HG03039 (cell line): Measurements from ENCODE around the gene CENPN.
A peak's percentile ranks its signal among the peaks of the same experiment; 100 is the strongest.

Experiments
- ATAC-seq: cut with Tn5 transposase; IDR thresholded peaks from one replicate; pipeline ENCODE4 v1.9.1; 2021; ENCODE audit warnings: mild to moderate bottlenecking, moderate library complexity; ENCODE audit not compliant: unreplicated experiment

Gene CENPN

DNA sequence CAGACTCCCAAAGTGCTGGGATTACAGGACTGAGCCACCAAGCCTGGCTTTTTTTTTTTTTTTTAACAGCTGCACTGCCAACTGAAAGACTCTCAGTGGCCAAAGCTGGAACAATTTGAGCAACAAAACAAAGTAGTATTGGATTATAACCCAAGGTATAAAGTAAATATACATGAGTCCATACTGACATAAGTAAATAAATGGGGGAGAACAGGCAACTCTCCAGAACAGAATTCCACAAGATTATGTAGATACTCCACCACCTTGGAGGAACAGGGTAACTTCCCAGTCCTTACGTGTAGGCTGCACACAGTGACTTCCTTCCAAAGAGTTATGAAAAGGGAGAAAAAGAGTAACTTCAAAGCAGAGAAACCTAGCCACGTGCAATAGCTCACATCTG, 16.0 kb upstream of the CENPN start:
- ATAC-seq, result no peak

- no peak for ATAC-seq
Measured at GRCh38 chr16:80991792-80992430, 15.1 kb upstream of the CENPN start.

DNA sequence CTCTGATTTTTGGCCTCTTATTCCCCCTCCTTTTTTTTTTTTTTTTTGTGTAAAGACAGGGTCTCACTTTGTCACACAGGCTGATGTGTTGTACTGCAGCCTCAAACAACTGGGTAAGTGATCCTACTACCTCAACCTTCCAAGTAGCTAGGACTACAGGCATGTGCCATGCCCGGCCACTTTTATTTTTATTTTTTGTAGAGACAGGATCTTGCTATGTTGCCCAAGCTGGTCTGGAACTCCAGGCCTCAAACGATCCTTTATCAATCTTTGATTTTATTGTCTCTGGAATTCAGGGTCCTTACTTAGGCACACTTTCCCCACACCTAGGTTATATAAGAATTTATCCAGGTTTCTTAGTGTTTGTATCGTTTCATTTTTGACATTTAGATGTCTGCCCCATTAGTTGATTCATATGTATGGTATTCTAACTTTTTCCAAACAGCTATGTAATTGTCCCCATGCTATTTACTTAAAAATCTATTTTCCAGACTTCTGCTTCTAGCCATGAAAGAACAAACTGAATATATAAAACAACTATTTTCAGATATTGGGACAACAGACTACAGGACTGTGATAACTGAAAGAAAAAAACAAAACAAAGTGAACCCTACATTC, 14.2 kb upstream of the CENPN start:
- ATAC-seq, result no peak

GRCh38 chr16:80993307-80993706, 13.7 kb upstream of the CENPN start:
- no peak for ATAC-seq

DNA sequence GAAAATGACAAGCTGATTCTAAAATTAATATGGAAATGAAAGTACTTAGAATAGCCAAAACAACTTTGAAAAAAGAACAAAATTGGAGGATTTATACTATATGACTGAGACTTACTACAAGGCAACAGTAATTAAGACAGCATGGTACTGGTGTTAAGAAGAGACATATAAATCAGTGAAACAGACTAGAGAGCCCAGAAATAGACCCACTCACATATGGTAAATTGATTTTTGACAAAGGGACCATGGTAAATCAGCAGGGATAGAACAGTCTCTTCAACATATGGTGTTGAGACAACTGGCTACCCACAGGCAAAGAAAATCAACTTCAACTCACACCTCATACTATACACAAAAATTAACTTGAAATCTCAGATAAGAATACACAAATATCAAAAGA, 13.2 kb upstream of the CENPN start:
- ATAC-seq, result no peak

DNA sequence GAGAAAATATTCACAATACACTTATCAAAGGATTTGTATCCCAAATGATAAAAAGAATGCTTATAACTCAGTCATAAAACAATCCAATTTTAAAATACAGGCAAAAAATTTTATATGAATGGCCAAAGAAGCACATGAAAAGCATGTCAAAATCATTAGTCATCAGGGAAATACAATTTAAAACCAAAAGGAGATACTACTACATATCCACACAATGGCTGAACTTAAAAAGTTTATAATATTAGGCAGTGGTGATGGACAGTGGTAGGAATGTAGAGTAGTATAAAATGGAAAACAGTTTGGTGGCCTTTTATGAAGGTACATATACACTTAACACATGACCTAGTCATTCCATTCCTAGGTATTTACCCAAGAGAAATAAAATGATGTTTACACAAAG, 12.6 kb upstream of the CENPN start:
- no peak for ATAC-seq

DNA sequence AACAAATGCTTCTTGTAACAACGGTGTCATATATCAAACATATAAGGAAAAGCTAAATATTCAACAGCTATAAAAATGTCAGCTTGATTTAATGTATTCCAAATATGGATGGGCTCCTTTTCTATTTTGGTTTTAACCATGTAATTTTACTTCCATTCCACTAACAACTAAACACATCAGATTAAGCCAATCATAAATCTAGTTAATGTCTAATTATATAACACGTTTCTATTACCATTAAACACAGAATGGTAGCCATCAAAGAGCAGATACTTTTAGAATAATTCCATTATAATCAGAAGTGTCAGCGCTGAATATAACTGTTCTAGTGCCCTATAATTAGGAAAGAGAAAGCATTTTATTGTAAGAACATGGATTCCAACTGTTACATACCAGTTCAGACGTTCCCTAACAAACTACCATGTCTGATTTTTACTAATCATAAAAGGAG, 10.3 kb upstream of the CENPN start:
- ATAC-seq, result no peak

DNA sequence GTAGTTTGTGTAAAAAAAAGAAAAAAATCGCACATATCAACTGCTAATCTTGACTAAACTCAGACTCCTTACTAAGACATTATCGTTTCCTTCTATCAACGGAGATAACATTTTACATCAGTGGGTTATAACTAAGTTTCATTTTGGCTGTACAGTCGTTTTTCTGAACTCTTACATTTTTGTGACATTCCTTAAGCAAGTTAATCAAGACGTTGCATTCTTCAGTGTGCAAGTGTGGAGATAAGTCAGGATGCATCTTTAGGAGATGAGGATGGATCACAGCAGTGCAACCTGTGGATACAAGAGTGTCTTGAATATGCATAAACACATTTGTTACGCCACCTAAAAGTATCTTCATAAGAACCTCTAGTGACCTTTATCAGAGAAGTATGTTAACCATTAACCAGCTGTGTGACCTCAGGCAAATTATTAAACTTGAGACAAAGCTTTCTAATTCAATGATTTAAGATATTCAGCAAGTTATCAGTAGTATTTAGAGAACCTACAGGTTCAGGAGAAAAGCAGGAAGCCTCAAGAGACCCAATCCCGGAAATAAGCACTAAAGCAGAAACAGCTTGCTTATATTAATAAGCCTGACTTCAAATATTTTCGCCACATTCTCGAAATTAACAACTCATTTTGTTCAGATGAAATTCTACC, 9.7 kb upstream of the CENPN start:
- no peak for ATAC-seq

GRCh38 chr16:80997964-80998620, 8.9 kb upstream of the CENPN start:
- ATAC-seq, result no peak

DNA sequence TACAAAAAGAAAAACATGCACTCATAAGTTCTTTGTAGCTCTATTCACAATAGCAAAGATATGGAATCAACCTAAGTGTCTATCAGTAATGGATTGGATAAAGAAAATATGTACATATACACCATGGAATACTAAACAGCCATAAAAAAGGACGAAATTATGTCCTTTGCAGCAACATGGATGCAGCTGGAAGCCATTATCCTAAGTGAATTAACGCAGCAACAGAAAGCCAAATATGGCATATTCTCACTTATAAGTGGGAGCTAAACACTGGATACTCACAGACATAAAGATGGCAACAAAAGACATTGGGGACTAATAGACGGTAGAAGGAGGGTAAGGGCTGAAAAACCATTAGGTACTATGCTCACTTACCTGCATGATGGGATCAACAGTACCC, 6.1 kb upstream of the CENPN start:
- ATAC-seq, result no peak

DNA sequence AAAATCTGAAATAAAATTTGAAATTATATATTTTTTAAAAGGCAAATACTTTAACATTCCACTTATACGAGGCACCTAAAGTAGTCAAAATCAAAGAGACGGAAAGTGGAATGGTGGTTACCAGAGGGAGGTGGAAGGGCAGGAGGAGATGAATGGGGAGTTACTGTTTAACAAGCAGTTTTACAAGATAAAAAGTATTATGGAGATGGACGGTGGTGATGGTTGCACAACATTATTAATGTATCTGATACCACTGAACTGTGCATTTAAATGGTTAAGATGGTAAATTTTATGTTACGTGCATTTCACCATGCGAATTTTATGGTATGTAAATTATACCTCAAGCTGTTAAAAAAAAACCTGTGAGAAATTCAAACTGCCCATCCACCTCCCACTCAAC, 5.7 kb upstream of the CENPN start:
- ATAC-seq, result no peak

DNA sequence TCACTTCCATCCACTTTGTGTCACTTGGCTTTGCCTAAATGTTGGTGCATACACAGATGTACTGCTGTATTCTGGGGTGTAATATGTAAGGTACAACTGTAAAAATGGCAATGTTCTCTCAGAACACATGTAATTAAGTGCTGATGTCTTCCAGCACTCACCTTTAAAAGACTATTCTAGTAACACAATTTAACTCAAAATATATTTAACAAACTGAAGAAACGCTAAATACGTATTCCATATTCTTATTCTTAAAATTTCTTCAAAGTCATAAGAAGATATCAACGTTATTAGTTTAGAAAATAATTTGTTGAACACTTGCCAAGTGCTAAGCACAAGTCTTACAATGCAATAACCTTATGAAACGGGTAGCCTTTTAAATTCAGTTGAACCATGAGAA, 4.0 kb upstream of the CENPN start:
- no peak for ATAC-seq

DNA sequence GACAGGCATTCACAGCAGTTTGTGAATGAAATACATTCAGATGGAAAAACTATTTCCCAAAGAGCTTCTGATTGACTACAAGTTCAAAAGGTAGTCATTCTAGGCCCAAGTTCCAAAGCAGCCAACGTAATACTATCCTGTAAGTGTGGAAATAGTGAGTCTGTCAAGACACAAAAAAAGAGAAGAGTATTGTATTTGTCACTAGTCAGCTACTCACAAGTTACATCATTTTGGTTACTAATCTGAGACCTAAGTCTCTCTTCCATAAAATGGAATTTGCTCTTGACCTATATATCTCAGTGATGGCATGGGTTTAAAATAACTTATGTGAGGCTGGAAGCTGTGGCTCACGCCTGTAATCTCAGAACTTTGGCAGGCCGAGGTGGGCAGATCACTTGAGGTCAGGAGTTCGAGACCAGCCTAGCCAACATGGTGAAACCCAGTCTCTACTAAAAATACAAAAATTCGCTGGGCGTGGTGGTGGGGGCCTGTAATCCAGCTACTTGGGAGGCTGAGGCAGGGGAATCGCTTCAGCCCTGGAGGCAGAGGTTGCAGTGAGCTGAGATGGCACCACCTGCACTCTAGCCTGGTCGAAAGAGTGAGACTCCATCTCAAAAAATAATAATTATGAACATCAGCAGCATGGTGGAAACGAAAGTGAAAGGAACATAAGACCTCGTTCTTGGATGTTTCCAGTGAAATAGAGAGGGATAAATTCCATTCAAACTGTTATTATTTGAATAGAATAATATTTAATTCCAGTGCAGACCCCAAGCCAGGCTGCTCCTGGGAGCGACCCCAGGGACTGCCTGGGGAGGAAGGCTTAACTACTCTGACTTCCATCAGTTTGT, 3.2 kb upstream of the CENPN start:
- no peak for ATAC-seq

- no peak for ATAC-seq
Measured at GRCh38 chr16:81004646-81005353, 2.2 kb upstream of the CENPN start.

- no peak for ATAC-seq
Measured at GRCh38 chr16:81005610-81006161, 1.3 kb upstream of the CENPN start.

DNA sequence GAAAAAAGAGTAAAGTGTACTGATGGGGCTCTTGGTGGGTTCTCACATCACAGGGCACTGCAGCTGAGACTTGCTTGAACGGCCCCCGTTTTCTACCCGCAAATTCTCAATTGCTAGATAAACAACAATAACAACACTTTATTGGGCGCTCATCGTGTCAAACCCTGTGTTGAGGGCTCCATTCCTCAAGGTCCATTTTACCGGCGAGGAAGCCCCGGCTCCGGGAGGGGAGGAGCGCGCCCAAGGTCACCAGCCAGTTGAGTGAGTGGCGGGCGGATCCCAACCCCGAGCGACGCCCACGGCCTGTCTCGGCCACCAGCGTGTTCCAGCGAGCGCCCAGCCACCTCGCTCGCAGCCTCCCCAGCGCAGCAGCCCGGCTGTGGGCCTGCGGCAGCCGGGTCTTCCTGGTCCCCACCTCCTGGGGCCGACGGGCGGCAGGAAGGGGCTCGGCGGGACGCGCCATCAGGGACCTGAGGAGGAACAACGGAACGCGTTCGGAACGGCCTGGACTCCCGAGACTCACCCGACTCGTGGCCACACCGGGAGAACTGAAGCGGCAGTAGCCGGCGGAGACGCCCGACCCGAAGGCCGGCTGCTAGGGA, 702 bp upstream of the CENPN start:
- ATAC-seq, result peak; percentile 28

DNA sequence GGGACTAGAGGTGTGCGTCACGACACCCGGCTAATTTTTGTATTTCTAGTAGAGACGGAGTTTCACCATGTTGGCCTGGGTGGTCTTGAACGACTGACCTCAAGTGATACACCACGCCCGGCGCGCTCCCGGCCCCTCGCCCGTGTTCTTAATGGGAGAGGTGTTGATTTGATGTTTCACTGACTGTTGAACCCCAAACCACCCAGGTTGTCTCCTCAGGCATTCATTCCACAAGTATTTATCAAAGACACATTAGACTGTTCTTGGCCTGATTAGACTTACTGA, 1.4 kb downstream of the CENPN start:
- no peak for ATAC-seq

DNA sequence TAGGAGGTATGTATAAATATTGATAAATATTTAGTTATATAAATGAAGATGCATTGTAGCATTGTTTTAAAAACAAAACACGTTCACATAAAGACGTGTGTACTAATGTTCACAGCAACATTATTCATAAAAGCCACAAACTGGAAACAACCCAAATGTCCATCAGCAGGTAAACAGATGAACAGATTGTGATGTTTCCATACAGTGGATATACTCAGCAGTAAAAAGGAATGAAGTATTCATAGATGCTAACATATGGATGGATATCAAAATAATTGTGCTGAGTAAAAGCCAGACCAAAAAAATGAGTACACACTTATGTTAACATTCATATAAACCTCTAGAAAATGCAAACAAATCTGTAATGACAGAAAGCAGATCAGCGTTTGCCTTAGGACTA, 6.0 kb downstream of the CENPN start:
- ATAC-seq, result no peak

DNA sequence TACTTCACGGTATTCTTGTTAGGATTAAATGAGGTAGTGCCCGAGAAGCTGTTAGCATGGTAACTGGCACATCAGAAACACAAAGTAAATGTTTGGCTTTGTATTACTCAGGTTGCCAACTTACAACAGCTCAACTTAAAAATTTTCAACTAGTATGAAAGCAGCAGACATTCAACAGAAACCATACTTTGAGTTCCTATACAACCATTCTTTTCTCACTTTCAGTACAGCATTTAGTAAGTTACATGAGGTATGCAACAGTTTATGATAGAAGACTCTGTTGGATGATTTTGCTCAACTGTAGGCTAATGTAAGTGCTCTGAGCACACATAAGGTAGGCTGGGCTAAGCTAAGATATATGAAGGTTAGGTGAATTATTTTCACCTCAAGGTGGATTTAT, 7.7 kb downstream of the CENPN start:
- ATAC-seq, result no peak

DNA sequence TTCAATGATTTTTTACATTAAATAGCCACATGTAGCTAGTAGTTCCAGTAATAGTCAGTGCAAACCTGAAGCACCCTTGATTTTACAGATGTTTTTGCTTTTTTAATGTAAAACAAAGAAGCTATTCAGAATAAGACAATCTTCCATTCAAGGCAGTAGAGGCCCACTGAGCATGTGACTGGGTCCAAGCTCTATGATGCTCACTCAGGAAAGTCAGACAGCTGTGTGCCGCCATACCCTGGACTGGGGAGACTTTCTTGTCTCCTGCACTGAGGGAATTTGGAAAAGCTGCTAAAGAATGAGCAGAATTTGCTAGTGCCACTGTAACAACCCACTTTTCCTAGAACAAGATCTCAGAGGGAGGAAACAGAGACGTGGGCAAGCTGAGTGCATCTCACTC, 11.5 kb downstream of the CENPN start:
- no peak for ATAC-seq
